GM12878 (cell line): ENCODE data around the gene UTF1.

ENCODE experiments used
- KDM1A ChIP-seq: fragments of 200-600 bp; sonication (generic); IDR thresholded peaks from 2 replicates; pipeline ENCODE4 v1.6.1; 2016; ENCODE audit warnings: borderline replicate concordance
- MYC ChIP-seq: IDR thresholded peaks from 2 replicates; pipeline ENCODE4 v1.6.1; 2011; ENCODE audit warnings: mild to moderate bottlenecking, low read length, moderate library complexity, inconsistent platforms; ENCODE audit not compliant: insufficient read depth, insufficient replicate concordance, insufficient read length, severe bottlenecking
- TARDBP ChIP-seq: IDR thresholded peaks from 2 replicates; pipeline ENCODE4 v1.6.1; 2016; ENCODE audit warnings: borderline replicate concordance
- YY1 ChIP-seq: IDR thresholded peaks from 2 replicates; pipeline ENCODE4 v1.6.1; 2011; ENCODE audit warnings: low read depth, mild to moderate bottlenecking, low read length
- TF ChIP-seq, protein P1 (sequence below), 3 experiments: IDR thresholded peaks in 2 of 3; conservative IDR thresholded peaks in 1 of 3; 2 replicates each; pipeline ENCODE4 v1.5.1; 2011; ENCODE audit warnings: low read depth in 3 of 3, low read length in 3 of 3, mild to moderate bottlenecking in 3 of 3, control low read depth in 2 of 3, moderate library complexity in 2 of 3, inconsistent platforms in 1 of 3, mixed read lengths in 1 of 3; ENCODE audit not compliant: control insufficient read depth in 2 of 3, insufficient read depth in 1 of 3; ENCODE audit errors: extremely low read depth in 1 of 3
- TF ChIP-seq, protein P2 (sequence below): IDR thresholded peaks from 2 replicates; pipeline ENCODE4 v1.6.1; 2012; ENCODE audit warnings: low read depth, low read length, improper control_type of control experiment

DNA sequence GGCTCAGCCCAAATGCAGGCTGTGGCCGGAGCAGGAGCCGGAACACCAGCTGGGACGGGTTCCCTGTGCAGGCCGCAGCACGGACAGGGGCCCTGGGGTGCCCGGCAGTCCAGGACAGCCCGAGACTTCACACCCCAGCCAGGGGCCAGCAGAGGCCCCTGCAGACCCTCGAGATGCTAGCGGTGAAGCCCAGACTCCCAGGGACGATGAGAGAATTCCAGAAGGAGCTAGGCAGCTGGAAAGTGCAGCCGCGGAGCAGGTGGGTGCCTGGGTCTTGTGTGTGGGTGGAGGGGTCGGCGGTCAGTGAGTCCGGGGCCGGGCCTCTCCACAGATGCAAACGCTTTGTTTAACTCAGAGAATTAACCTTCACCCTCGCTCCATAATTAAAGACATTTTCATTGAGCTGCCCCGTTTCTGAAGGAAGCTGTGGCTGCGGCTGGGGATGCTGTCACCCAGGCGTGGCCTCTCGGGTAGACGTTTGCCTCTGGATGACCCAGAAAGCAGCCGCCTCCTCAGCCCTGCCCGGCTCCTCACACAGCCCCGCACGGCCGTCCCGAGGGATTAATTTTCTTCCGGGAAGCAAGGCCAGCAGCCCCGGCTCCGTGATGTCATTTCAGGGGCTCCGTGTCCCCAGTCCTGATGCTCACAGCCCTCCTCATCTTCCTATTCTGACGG lies 43.5 kb upstream of the UTF1 start:
- TF ChIP-seq, protein P1, sequence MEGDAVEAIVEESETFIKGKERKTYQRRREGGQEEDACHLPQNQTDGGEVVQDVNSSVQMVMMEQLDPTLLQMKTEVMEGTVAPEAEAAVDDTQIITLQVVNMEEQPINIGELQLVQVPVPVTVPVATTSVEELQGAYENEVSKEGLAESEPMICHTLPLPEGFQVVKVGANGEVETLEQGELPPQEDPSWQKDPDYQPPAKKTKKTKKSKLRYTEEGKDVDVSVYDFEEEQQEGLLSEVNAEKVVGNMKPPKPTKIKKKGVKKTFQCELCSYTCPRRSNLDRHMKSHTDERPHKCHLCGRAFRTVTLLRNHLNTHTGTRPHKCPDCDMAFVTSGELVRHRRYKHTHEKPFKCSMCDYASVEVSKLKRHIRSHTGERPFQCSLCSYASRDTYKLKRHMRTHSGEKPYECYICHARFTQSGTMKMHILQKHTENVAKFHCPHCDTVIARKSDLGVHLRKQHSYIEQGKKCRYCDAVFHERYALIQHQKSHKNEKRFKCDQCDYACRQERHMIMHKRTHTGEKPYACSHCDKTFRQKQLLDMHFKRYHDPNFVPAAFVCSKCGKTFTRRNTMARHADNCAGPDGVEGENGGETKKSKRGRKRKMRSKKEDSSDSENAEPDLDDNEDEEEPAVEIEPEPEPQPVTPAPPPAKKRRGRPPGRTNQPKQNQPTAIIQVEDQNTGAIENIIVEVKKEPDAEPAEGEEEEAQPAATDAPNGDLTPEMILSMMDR (IDR thresholded peaks at IDR 0.05 in 2 of 3, conservative IDR thresholded peaks at IDR 0.05 in 1 of 3; ENCODE audit: control insufficient read depth in 2 of 3, extremely low read depth in 1 of 3, insufficient read depth in 1 of 3, low read depth in 3 of 3, low read length in 3 of 3) = no peak
- TF ChIP-seq TARDBP = no peak
- TF ChIP-seq MYC = no peak
- no peak for TF ChIP-seq YY1
- TF ChIP-seq KDM1A = no peak
- TF ChIP-seq, protein P2, sequence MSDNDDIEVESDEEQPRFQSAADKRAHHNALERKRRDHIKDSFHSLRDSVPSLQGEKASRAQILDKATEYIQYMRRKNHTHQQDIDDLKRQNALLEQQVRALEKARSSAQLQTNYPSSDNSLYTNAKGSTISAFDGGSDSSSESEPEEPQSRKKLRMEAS = no peak
